Right kidney (tissue), 1 donor: ENCODE data around the gene CCDC74A.
"Not testable (repeated sequence)": the region's sequence is repeated elsewhere in the genome, so short reads cannot be mapped to it uniquely, and the experiment has no call there.

Experiments
- DNase-seq: peaks from one replicate; pipeline ENCODE4 v3.0.0-alpha.2; 2016

The CCDC74A gene

GRCh38 chr2:131557558-131558321 is 30.1 kb downstream of the CCDC74A start:
- DNase-seq, result no peak

GRCh38 chr2:131566371-131566770 is 38.7 kb downstream of the CCDC74A start:
- DNase-seq, result no peak

DNA sequence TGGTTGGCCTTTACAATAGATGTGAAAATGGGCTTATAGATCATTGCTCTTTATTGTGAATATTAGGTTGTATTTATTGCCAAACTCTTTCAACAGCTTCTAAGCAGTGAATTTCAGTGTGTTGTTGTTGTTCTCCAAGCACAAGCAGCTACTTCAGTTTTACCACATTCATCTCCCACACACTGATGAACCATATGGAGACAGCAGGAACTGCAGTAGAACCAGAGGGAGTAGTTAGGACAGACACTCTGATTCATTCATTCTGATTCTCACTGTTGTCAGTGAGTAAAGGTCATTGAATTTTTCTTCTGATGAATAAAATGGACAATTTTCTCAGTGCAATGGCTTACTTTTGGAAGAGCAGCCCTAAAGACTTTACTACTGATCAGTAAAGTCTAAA is 40.2 kb downstream of the CCDC74A start:
- no peak for DNase-seq

DNA sequence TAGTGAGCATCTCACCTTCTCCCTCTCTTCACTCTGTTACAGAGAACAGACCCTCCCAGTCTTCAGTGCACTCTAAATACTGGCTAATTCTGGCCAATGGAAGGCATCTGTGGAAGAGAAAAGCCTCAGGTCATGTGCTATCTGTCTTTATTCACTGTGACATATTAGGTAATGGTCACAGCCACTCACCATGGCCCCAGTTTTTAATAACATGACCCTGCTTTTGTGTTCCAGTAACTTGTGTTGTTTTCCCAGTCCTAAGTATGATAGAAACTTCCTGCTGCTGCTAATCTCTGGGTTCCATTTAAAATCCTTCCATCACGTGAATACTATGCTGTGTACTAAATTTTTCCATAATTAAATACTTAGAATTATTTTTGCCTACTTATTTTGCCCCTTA is 40.7 kb downstream of the CCDC74A start:
- not testable (repeated sequence) for DNase-seq

DNA sequence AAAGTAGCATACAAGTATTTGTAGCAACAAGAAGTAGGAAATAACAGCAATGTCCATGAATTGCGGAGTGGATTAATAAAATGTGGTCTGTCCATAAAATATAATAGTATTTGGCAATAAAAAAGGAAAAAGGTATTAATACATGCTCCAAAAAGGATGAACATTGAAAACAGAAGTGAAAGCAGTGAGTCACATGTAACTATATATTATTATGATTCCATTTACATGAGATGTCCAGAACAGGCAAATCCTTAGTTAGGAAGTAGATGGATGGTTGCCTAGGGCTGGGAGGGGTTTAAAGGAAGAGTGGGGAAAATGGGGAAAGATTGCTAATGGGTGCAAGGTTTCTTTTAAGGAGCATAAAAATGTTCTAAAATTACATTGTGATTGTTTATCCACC is 44.5 kb downstream of the CCDC74A start:
- no peak for DNase-seq

DNA sequence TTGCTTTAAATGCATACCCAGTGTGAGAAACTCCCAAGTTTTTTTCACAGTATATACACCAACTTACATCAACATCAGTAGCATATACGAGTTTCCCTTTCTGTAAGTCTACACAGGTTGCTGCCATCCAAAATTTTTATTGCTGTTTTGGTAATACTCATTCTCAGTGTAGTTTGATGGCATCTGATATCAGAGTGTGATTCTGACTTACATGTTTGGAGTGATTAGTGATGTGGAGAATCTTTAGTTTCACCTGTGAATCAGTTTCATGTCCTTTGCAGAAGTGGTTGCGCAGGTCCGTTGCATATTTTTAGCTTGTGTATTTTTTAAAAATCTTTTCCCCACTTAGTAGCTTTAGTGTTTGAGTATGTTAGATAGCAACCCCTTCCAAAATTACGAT is 50.1 kb downstream of the CCDC74A start:
- no peak for DNase-seq

DNA sequence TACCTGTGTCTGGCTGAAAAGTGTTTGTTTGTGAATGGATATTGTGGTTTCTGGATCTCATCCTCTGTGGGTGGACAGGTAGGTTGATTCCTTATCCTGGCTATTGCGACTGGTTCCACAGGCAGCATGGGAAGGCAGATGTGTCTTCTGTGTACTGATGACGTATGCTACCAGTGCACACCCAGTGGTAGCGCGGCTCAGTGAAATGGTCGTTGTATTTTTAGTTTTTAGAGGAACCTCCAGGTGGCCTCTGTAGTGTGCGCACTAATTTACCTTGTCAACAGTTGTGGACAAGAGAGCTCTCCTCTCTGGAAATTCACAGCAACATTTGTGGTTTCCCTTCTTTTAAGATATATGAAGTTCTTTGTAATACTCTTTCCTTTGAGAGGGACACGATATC is 52.5 kb downstream of the CCDC74A start:
- no peak for DNase-seq
